Measurements from ENCODE around the gene SIT1.
A peak's percentile ranks its signal among the peaks of the same experiment; 100 is the strongest.

Gene SIT1

DNA sequence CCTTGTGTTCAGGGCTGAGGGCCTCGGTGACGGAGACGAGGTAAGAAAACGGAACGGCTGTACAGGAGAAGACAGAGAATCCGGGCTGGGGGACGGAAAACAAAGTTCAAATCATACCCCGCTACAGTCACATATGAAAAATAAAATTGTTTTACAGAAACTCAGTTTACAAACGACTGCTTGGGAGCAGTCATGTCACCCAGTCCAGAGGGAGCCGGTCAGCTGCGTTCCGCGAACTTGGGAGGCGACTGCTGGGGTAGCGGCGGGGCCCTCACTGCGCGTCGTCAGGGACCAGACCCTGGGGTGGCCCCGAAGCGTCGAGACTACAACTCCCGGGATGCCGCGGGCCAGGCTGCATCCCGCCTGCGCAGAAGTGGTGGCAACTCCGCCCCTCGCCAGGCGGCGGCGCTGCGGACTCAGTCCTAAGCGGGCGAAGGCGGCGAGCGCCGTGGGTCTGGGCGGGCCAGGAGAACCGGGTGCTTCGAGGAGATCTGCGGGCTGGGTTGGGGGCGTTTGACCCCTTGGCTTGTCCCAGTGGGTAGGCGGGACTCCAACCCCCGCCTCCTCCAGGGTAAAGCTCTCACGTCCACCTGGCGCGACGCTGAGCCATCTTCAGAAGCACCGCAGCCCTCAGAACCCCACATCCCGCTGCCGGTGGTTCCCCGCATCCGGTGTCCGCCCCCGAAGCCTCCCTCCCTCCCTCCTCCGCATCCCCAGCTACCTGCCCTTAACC, 4.0 kb downstream of the SIT1 start:
- CTCF ChIA-PET: interaction anchor here (0.6 to 4.8 kb wide), 40 partner anchors 11 to 747 kb away, joined by 3 to 74 read pairs (median 4); partner anchors contain the start of genes ARHGEF39, CCDC107 and RMRP
- no peaks in the 10 kb centered on the region for H3K4me1 ChIP-seq (ENCODE audit: control insufficient read depth, insufficient read depth, low read length)
- peak overlapping the region; percentile 62 for H3K4me3 ChIP-seq (ENCODE audit: low read depth, low read length)
- POLR2A ChIA-PET: interaction anchor here (1.1 to 4.5 kb wide), 6 partner anchors 11 to 85 kb away, joined by 3 to 41 read pairs (median 4); partner anchors contain the start of genes ARHGEF39, CCDC107, CREB3 and RMRP
- no peaks in the 10 kb centered on the region for H3K9me3 ChIP-seq (ENCODE audit: control insufficient read depth, insufficient read depth, low read depth, low read length)
- peak overlapping the region; percentile 51 for H3K27ac ChIP-seq (ENCODE audit: extremely low read depth, low read depth, low read length)
- no peaks in the 10 kb centered on the region for H3K36me3 ChIP-seq (ENCODE audit: control insufficient read depth in 2 of 2, insufficient read depth in 1 of 2, low read length in 2 of 2)
- TF ChIP-seq, protein P1, sequence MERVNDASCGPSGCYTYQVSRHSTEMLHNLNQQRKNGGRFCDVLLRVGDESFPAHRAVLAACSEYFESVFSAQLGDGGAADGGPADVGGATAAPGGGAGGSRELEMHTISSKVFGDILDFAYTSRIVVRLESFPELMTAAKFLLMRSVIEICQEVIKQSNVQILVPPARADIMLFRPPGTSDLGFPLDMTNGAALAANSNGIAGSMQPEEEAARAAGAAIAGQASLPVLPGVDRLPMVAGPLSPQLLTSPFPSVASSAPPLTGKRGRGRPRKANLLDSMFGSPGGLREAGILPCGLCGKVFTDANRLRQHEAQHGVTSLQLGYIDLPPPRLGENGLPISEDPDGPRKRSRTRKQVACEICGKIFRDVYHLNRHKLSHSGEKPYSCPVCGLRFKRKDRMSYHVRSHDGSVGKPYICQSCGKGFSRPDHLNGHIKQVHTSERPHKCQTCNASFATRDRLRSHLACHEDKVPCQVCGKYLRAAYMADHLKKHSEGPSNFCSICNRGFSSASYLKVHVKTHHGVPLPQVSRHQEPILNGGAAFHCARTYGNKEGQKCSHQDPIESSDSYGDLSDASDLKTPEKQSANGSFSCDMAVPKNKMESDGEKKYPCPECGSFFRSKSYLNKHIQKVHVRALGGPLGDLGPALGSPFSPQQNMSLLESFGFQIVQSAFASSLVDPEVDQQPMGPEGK (tag by site-specific recombination; IDR thresholded peaks at IDR 0.05): peak; percentile 70
- TF ChIP-seq CTCF (tag by site-specific recombination; IDR thresholded peaks at IDR 0.05) (peak; percentile 94), REST (tag by site-specific recombination; IDR thresholded peaks at IDR 0.05) (no peak), YY1 (tag by site-specific recombination; IDR thresholded peaks at IDR 0.05) (no peak), ZBTB1 (tag by site-specific recombination; IDR thresholded peaks at IDR 0.05) (no peak), ZNF48 (tag by site-specific recombination; IDR thresholded peaks at IDR 0.05) (no peak), ZNF791 (tag by site-specific recombination; IDR thresholded peaks at IDR 0.05) (no peak), ZBTB21 (tag by site-specific recombination; IDR thresholded peaks at IDR 0.05) (0 out of 2 replicates have a peak, but pooled peaks have one; percentile 11), ZNF629 (tag by site-specific recombination; IDR thresholded peaks at IDR 0.05) (peak; percentile 54), ZXDB (tag by site-specific recombination; IDR thresholded peaks at IDR 0.05) (peak; percentile 80), ZNF777 (tag by site-specific recombination; IDR thresholded peaks at IDR 0.05; ENCODE audit: borderline replicate concordance) (0 out of 2 replicates have a peak, but pooled peaks have one; percentile 71), ZNF658 (tag by site-specific recombination; IDR thresholded peaks at IDR 0.05) (no peak), SP2 (tag by site-specific recombination; IDR thresholded peaks at IDR 0.05) (peak; percentile 71), HOXA7 (CRISPR knock-in tag; IDR thresholded peaks at IDR 0.05; ENCODE audit: borderline replicate concordance) (no peak), ZNF169 (tag by site-specific recombination; IDR thresholded peaks at IDR 0.05) (no peak), SP7 (tag by site-specific recombination; IDR thresholded peaks at IDR 0.05) (peak; percentile 59), ZNF639 (tag by site-specific recombination; IDR thresholded peaks at IDR 0.05) (no peak), ZSCAN5A (tag by site-specific recombination; IDR thresholded peaks at IDR 0.05) (no peak), ZNF501 (tag by site-specific recombination; IDR thresholded peaks at IDR 0.05) (peak; percentile 69; the same call in 1 of the 2 replicates), ZNF114 (tag by site-specific recombination; IDR thresholded peaks at IDR 0.05) (no peak)
- TF ChIP-seq, protein P2, sequence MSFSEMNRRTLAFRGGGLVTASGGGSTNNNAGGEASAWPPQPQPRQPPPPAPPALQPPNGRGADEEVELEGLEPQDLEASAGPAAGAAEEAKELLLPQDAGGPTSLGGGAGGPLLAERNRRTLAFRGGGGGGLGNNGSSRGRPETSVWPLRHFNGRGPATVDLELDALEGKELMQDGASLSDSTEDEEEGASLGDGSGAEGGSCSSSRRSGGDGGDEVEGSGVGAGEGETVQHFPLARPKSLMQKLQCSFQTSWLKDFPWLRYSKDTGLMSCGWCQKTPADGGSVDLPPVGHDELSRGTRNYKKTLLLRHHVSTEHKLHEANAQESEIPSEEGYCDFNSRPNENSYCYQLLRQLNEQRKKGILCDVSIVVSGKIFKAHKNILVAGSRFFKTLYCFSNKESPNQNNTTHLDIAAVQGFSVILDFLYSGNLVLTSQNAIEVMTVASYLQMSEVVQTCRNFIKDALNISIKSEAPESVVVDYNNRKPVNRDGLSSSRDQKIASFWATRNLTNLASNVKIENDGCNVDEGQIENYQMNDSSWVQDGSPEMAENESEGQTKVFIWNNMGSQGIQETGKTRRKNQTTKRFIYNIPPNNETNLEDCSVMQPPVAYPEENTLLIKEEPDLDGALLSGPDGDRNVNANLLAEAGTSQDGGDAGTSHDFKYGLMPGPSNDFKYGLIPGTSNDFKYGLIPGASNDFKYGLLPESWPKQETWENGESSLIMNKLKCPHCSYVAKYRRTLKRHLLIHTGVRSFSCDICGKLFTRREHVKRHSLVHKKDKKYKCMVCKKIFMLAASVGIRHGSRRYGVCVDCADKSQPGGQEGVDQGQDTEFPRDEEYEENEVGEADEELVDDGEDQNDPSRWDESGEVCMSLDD (tag by site-specific recombination; IDR thresholded peaks at IDR 0.05): 0 out of 2 replicates have a peak, but pooled peaks have one; percentile 63
- TF ChIP-seq, protein P3, sequence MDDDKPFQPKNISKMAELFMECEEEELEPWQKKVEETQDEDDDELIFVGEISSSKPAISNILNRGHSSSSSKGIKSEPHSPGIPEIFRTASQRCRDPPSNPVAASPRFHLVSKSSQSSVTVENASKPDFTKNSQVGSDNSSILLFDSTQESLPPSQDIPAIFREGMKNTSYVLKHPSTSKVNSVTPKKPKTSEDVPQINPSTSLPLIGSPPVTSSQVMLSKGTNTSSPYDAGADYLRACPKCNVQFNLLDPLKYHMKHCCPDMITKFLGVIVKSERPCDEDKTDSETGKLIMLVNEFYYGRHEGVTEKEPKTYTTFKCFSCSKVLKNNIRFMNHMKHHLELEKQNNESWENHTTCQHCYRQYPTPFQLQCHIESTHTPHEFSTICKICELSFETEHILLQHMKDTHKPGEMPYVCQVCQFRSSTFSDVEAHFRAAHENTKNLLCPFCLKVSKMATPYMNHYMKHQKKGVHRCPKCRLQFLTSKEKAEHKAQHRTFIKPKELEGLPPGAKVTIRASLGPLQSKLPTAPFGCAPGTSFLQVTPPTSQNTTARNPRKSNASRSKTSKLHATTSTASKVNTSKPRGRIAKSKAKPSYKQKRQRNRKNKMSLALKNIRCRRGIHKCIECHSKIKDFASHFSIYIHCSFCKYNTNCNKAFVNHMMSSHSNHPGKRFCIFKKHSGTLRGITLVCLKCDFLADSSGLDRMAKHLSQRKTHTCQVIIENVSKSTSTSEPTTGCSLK (tag by site-specific recombination; IDR thresholded peaks at IDR 0.05): no peak
